Measurements from ENCODE around the gene DIAPH2.
"Not testable (repeated sequence)": the region's sequence is repeated elsewhere in the genome, so short reads cannot be mapped to it uniquely, and the experiment has no call there.

Gene DIAPH2

GRCh38 chrX:96820935-96821334, 136.3 kb downstream of the DIAPH2 start:
- no peak for DNase-seq (ENCODE audit: low read depth in 4 of 4, low spot score in 1 of 4)

- no peak for DNase-seq (ENCODE audit: low read depth in 4 of 4, low spot score in 1 of 4)
Observed at GRCh38 chrX:96824166-96824565, 139.5 kb downstream of the DIAPH2 start.

GRCh38 chrX:96833333-96833732, 148.7 kb downstream of the DIAPH2 start:
- no peak for DNase-seq (ENCODE audit: low read depth in 4 of 4, low spot score in 1 of 4)

- no peak for DNase-seq (ENCODE audit: low read depth in 4 of 4, low spot score in 1 of 4)
Observed at GRCh38 chrX:96834137-96834536, 149.5 kb downstream of the DIAPH2 start.

- DNase-seq (ENCODE audit: low read depth in 4 of 4, low spot score in 1 of 4), result no peak
Observed at GRCh38 chrX:96835660-96836289, 151.1 kb downstream of the DIAPH2 start.

GRCh38 chrX:96837808-96838207, 153.2 kb downstream of the DIAPH2 start:
- no peak for DNase-seq (ENCODE audit: low read depth in 4 of 4, low spot score in 1 of 4)

GRCh38 chrX:96838537-96838936, 153.9 kb downstream of the DIAPH2 start:
- DNase-seq (ENCODE audit: low read depth in 4 of 4, low spot score in 1 of 4), result no peak

GRCh38 chrX:96841325-96841724, 156.7 kb downstream of the DIAPH2 start:
- DNase-seq (ENCODE audit: low read depth in 4 of 4, low spot score in 1 of 4), result no peak

GRCh38 chrX:96841866-96842265, 157.2 kb downstream of the DIAPH2 start:
- not testable (repeated sequence) for DNase-seq (ENCODE audit: low read depth in 4 of 4, low spot score in 1 of 4)

GRCh38 chrX:96843566-96843965, 158.9 kb downstream of the DIAPH2 start:
- no peak for DNase-seq (ENCODE audit: low read depth in 4 of 4, low spot score in 1 of 4)

GRCh38 chrX:96846841-96847240, 162.2 kb downstream of the DIAPH2 start:
- no peak for DNase-seq (ENCODE audit: low read depth in 4 of 4, low spot score in 1 of 4)

GRCh38 chrX:96859422-96859821, 174.8 kb downstream of the DIAPH2 start:
- DNase-seq (ENCODE audit: low read depth in 4 of 4, low spot score in 1 of 4), result not testable (repeated sequence)

GRCh38 chrX:96861218-96861617, 176.6 kb downstream of the DIAPH2 start:
- no peak for DNase-seq (ENCODE audit: low read depth in 4 of 4, low spot score in 1 of 4)

- no peak for DNase-seq (ENCODE audit: low read depth in 4 of 4, low spot score in 1 of 4)
Observed at GRCh38 chrX:96861661-96862060, 177.0 kb downstream of the DIAPH2 start.

- no peak for DNase-seq (ENCODE audit: low read depth in 4 of 4, low spot score in 1 of 4)
Observed at GRCh38 chrX:96883608-96884007, 199.0 kb downstream of the DIAPH2 start, which contains the start of gene RPA4. Gene RPA4 (plus strand): TSS chrX:96883908. CDS start chrX:96884311, 403 bp downstream.

- no peak for DNase-seq (ENCODE audit: low read depth in 4 of 4, low spot score in 1 of 4)
Observed at GRCh38 chrX:96884027-96884426, 199.4 kb downstream of the DIAPH2 start.

- DNase-seq (ENCODE audit: low read depth in 4 of 4, low spot score in 1 of 4), result no peak
Observed at GRCh38 chrX:96889726-96890125, 205.1 kb downstream of the DIAPH2 start.

- DNase-seq (ENCODE audit: low read depth in 4 of 4, low spot score in 1 of 4), result no peak
Observed at GRCh38 chrX:96906741-96907140, 222.1 kb downstream of the DIAPH2 start.

GRCh38 chrX:96907516-96908272, 223.1 kb downstream of the DIAPH2 start:
- no peak for DNase-seq (ENCODE audit: low read depth in 4 of 4, low spot score in 1 of 4)

GRCh38 chrX:96909291-96909690, 224.6 kb downstream of the DIAPH2 start:
- DNase-seq (ENCODE audit: low read depth in 4 of 4, low spot score in 1 of 4), result no peak

- no peak for DNase-seq (ENCODE audit: low read depth in 4 of 4, low spot score in 1 of 4)
Observed at GRCh38 chrX:96918864-96919263, 234.2 kb downstream of the DIAPH2 start.

- DNase-seq (ENCODE audit: low read depth in 4 of 4, low spot score in 1 of 4), result no peak
Observed at GRCh38 chrX:96919672-96920071, 235.0 kb downstream of the DIAPH2 start.

- DNase-seq (ENCODE audit: low read depth in 4 of 4, low spot score in 1 of 4), result no peak
Observed at GRCh38 chrX:96924581-96924980, 239.9 kb downstream of the DIAPH2 start.

All from stimulated activated CD4-positive, alpha-beta T cell treated with anti-CD3 and anti-CD28 coated beads, Interleukin-1b, Interleukin-23, amount 100 ng/mL, for 24 hours (primary cell).